ENCODE data around the gene CMKLR1. TPM values are rescaled to one million over a fixed set of nuclear protein-coding genes. Genes with fewer than 3 reads are reported as not detected.

The CMKLR1 gene
- total RNA-seq, 1 experiment from 2014 or later, result 0.66 TPM

GRCh38 chr12:108324351-108325017 lies 14.6 kb downstream of the CMKLR1 start:
- no peak overlapping the region for H3K9ac ChIP-seq (ENCODE audit: extremely low read depth, insufficient read length, low read length)
- no peak overlapping the region for H2BK5ac ChIP-seq (ENCODE audit: insufficient read length, low read length)
- no peaks in the 10 kb centered on the region for H4K20me1 ChIP-seq (ENCODE audit: control insufficient read depth, insufficient read depth, insufficient read length)
- no peaks in the 10 kb centered on the region; a peak in 1 of 5 replicates for H3K9me3 Mint-ChIP-seq
- H3K4me2 ChIP-seq (ENCODE audit: insufficient read depth, insufficient read length, low read length), result no peak overlapping the region
- no peak overlapping the region; a peak in 1 of 7 replicates for H3K27ac Mint-ChIP-seq
- H3K9me3 ChIP-seq (ENCODE audit: control insufficient read depth, low read depth, low read length), result no peaks in the 10 kb centered on the region
- peaks cover 22 to 24% of the 10 kb centered on the region in 2 experiments for H3K4me1 Mint-ChIP-seq
- H3K4ac ChIP-seq (ENCODE audit: low read depth, low read length), result no peak overlapping the region
- H3K14ac ChIP-seq (ENCODE audit: insufficient read depth, low read length), result no peak overlapping the region
- no peak overlapping the region for H2BK15ac ChIP-seq (ENCODE audit: low read depth, low read length)
- H3K23me2 ChIP-seq (ENCODE audit: insufficient read length, low read depth, low read length, poor library complexity, severe bottlenecking), result no peaks in the 10 kb centered on the region
- no peak for TF ChIP-seq CTCF (conservative IDR thresholded peaks at IDR 0.05)
- H3T11ph ChIP-seq (ENCODE audit: low read length), result no peak overlapping the region
- no peak overlapping the region for H2BK12ac ChIP-seq (ENCODE audit: insufficient read length, low read depth, low read length)
- no peak overlapping the region for H2BK120ac ChIP-seq (ENCODE audit: low read depth, low read length, poor library complexity, severe bottlenecking)
- peaks cover 7% of the 10 kb centered on the region; the same call in 1 of the 2 replicates for H3K4me1 ChIP-seq (ENCODE audit: insufficient read depth, low read length)
- no peak overlapping the region for H4K91ac ChIP-seq (ENCODE audit: insufficient read length, low read depth, low read length)
- H3K36me3 Mint-ChIP-seq (ENCODE audit: insufficient read depth in 1 of 3, low read depth in 3 of 3), result no peaks in the 10 kb centered on the region
- H3K56ac ChIP-seq (ENCODE audit: insufficient read length, low read depth, low read length), result no peak overlapping the region
- H3K79me1 ChIP-seq (ENCODE audit: insufficient read depth, low read depth, low read length, poor library complexity, severe bottlenecking), result no peaks in the 10 kb centered on the region
- H3K27me3 Mint-ChIP-seq (ENCODE audit: low read depth), result peaks cover 7% of the 10 kb centered on the region
- H4K8ac ChIP-seq (replicated peaks; ENCODE audit: insufficient read length, low read depth, low read length), result no peak overlapping the region
- H3K79me2 ChIP-seq (ENCODE audit: insufficient read depth, low read length), result no peaks in the 10 kb centered on the region
- no peak overlapping the region for H2AFZ ChIP-seq (ENCODE audit: low read length)
- H2AK5ac ChIP-seq (ENCODE audit: insufficient read length, low read length), result no peak overlapping the region
- no peak overlapping the region for H3K18ac ChIP-seq (ENCODE audit: insufficient read length, low read depth, low read length)
- no peak overlapping the region for H3K23ac ChIP-seq (ENCODE audit: insufficient read length, low read depth, low read length)
- no peak overlapping the region for H3K27ac ChIP-seq (ENCODE audit: insufficient read length, low read depth, low read length)
- no peaks in the 10 kb centered on the region for H3K27me3 ChIP-seq (ENCODE audit: insufficient read depth, low read length)
- no peak overlapping the region for H2BK20ac ChIP-seq (ENCODE audit: low read depth, low read length, poor library complexity, severe bottlenecking)
- no peak overlapping the region for H4K5ac ChIP-seq (ENCODE audit: insufficient read length, low read depth, low read length)
- no CpG with 5 or more reads among the region's 8 CpGs for WGBS (ENCODE audit: extremely low coverage, insufficient read length, low lambda C conversion rate)
- DNase-seq, result no peak
- H3K4me3 Mint-ChIP-seq, result no peak overlapping the region

Measured in H9 (cell line).